GM21515 (cell line): ENCODE measurements around the gene SPEM2.

Source experiments
- ATAC-seq: cut with Tn5 transposase; IDR thresholded peaks from one replicate; pipeline ENCODE4 v1.9.1; 2021; ENCODE audit not compliant: unreplicated experiment

The SPEM2 gene

DNA sequence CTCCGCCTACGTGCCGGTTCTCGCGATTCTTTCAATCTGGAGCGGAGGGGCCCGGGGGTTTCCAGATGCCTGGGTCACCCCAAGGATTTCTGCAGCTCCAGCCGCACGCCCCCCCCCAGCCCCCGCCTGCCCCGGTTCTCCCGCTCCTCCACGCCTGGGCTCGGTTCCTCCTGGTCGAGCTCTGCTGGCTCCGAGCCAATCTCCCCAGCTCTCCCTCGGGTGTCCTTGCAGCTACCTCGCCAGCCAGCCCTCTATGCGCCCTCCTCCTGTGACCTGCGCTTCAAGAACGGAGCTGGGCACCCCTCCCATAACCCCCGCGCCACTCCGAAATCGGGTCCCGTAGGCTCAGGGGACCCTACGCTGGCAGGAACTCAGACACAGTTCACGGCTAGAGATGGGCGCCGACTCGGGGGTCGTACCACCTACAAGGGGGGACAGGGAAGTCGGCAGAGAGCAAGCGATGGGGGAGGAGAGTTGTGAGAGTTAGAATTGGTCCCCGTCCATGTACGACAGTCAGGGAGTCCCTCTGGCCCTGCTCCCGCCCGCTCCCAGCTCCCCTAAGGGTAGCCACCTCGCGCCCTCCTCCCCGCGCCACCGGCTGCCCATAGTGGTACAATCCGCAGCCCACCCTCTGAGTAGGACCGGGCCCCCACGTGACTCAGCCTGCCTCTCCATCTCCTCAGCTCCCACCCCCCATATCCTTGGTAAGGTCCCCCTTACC, 14.9 kb downstream of the SPEM2 start:
- ATAC-seq, result no peak

DNA sequence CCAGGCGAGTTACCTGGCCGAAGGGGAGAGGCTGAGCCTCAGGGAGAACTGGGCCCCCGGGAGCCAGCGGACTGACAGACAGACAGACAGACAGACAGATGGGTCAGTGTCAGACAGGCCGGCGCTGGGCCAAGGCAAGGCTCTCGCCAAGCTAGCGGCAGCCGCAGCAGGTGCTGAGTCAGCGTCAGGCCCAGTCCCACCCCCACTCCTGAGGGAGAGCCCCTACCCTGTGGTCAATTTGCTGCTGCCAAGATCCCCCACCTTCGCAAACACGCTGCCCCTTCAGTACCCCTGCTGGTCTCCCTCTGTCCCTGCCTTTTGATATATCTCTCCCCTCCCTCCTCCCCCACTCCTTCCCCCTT, 15.4 kb downstream of the SPEM2 start:
- no peak for ATAC-seq

DNA sequence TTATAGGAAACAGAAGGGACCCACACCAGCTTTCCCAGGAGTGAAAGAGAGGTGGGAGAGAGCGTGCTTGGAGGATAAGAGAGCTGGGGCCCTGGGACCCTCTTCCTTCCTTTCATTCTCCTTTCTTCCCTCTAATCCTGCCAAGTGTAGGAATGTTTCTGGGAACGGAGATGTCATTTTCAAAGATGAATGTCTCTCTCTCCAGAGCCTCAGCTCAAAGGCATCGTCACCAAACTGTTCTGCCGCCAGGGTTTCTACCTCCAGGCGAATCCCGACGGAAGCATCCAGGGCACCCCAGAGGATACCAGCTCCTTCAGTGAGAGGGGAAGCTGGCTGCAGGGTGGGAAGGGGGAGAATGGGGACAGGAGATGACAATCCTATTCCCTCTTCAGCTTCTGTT, 15.8 kb downstream of the SPEM2 start:
- no peak for ATAC-seq

DNA sequence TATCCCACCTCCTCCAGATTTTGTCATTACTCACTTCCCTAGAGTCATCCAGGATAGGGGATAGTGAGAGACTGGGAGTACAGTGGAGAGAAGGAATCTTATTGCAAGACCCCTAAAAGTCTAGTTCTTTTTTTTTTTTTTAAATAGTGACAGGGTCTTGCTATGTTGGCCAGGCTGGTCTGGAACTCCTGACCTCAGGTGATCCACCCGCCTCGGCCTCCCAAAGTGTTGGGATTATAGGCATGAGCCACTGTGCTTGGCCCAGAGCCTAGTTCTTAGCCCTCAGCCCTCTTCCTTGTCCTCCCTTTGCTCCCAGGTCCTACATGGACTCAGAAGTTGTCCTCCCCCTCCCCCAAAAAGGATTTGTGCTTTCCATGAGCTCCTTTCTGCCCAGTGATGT, 16.7 kb downstream of the SPEM2 start:
- ATAC-seq, result no peak

DNA sequence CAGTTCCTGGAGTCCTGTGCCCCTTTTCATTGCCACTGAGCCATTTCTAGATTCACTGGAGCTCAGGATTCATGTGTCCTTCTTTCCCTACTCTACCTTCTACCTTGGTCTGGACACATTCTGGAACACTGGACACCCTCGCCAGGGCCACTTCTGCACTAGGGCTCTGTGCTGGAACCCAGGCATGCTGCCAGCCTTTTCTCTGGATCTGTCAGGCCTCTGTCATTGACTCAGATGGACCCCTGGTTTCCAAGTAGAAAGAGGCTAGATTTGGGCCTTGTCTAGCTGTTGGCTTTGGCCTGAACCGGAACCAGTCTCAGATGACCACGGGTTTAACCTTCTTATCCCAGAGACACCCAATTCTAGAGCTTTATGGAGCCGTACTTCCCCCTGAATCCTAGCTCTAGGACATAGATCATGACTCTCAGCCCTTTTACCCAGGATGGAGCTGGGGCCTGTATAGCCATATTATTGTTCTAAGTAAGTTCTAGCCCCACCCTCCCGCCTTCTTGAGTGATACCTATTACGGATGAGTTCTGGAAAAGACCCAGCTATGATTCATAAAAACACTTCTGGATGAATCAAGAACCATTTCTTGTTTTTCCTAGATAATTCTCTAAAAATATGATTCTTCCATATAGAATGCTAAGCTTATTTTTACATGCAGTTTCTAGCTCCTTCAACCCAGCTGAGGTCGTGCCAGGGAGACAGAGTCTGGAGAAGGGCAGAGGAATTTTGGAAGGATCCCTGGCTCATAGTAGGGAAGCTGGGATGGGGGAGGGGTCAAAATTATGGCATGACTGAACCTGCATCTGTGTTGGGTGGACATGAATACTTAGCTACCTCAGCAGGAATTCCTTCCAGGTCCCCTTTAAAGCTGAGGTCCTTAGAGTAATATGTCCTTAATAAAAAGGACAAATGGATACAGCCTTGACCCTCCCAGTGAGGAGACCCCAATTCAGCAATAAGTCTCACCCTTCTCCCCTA, 18.4 kb downstream of the SPEM2 start:
- no peak for ATAC-seq

DNA sequence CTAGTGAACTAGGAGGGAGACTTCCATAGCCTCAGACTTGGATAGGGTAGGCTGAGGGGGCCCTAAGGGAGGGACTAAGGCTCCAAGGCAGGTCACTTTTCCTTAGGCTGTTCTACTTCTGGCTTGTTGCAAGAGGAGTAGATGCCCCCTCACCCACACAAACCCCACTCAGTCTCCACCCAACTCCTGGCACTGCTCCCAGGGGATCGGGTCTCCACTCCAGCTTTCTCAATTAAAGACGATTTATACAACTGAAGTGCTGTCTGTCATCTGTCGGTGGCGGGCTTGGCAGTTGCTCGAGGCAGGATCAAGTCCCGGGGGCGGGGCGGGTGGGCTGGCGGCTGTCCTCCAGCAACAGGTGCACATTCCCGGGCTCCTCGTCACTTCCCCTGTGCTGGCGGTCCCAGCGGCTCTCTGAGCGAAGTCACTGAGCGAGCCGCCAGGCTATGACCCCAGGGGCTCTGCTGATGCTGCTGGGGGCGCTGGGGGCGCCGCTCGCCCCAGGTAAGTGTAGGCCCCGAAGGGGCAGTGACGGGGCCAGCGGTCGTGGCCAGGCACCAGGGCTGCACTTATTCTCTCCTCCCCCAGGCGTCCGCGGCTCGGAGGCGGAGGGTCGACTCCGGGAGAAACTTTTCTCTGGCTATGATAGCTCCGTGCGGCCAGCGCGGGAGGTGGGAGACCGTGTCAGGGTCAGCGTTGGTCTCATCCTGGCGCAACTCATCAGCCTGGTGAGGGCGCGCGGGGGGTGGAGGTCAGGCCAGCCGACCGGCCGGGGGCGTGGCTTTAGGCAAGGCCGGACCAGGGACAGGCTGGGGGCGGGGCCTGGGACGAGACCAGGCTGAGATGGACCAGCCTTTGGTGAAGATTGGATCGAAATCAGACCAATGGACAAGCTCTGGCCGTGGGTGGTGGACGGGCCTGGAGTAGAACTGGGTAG, 19.5 kb downstream of the SPEM2 start, which contains the start of gene CHRNB1:
TSS of gene CHRNB1 (plus strand) at position 380 of the 937 bp plus-strand sequence. CDS start at position 447, 67 bp downstream.
- no peak for ATAC-seq

DNA sequence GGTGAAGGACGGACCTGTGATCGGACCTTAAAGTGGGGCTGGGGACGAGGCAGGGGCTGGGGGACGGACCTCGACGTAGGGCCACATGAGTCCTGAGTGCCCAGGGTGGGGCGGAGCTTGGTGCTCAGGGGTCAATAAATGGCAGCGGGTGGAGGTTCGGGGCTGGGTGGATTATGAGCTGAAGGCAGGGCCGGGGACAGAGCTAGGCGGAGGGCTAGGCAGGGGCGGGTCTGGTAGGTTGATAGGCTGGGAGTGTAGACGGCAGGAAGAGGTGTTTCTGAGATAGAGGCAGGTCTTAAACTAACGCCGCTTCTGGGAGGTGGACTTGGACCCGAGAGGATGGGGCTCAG, 20.2 kb downstream of the SPEM2 start:
- ATAC-seq, result no peak

DNA sequence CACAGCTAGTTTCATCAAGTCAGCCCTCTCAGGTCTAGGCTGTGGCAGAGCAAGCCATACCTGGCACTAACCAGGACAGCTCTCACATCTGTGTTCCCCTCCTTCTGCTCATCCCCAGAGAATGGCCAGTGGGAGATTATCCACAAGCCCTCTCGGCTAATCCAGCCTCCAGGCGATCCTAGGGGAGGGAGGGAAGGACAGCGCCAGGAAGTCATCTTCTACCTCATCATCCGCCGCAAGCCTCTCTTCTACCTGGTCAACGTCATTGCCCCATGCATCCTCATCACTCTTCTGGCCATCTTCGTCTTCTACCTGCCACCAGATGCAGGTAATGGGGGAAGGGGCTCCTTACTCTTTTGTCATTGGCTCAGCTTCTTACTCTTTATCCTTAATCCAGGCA, 23.0 kb downstream of the SPEM2 start:
- no peak for ATAC-seq

DNA sequence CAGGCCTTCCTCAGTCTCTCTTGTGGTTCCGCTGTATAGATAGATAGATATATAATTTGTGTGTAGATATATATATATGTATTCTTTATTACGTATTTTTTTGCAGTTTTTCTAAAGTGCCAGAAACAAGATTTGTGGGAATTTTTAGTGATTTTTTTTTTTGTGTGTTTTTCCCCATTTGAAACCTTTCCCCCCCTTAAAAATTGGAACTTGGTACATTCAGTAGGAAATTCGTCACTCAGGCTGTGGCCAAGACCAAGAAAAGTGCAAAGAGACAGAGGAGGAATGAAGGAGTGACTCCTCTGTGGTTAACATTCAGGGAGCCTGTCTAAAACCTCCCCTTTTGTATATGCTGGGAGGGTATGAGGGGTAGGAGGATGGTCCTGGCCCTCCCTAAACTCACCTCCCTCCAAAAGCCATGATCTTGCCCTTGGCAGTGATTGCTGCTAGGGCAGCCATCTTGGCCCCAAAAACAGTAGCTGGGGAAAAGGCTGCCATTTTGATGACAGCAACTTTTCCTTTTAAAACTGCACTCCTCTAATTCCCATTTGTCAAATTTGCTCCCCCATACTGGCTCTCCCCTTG, 34.6 kb downstream of the SPEM2 start:
- no peak for ATAC-seq

DNA sequence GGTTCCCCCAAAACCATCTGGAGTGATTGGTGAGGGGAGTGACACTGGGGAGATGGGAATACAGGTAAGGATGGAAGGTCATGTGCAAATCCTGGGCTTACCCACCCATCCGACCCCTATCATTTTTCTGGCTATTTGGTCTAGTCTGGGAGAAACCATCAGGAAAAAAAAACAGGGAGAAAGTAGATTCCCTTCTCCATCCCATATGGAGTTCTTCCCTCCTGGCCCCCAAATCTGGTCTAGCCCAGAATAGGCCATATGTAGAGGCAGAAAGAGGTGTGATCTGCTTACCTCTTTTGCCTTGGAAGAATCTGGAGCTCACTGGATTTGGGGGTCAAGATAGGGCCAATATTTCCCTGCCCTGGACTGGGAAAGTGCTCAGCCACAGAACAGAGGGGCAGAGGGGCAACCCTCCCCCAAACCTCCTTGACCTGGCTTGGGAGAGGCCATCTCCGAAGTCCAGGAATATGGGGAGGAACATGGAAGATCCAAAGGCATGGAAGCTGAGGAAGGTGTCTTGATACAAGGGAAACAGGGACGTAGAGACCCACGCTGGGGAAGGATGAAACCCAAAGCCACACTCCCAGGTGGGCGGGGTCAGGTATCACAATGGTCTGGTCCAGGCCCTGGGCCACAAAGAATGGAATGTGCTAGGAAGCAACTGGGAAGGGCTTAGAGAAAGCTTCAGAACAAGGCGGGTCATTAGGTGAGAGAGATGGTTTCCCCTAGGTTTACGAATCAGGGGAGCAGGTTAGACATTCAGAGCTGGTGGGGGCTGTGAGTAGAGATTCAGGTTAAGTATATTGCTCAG, 35.6 kb downstream of the SPEM2 start:
- no peak for ATAC-seq

DNA sequence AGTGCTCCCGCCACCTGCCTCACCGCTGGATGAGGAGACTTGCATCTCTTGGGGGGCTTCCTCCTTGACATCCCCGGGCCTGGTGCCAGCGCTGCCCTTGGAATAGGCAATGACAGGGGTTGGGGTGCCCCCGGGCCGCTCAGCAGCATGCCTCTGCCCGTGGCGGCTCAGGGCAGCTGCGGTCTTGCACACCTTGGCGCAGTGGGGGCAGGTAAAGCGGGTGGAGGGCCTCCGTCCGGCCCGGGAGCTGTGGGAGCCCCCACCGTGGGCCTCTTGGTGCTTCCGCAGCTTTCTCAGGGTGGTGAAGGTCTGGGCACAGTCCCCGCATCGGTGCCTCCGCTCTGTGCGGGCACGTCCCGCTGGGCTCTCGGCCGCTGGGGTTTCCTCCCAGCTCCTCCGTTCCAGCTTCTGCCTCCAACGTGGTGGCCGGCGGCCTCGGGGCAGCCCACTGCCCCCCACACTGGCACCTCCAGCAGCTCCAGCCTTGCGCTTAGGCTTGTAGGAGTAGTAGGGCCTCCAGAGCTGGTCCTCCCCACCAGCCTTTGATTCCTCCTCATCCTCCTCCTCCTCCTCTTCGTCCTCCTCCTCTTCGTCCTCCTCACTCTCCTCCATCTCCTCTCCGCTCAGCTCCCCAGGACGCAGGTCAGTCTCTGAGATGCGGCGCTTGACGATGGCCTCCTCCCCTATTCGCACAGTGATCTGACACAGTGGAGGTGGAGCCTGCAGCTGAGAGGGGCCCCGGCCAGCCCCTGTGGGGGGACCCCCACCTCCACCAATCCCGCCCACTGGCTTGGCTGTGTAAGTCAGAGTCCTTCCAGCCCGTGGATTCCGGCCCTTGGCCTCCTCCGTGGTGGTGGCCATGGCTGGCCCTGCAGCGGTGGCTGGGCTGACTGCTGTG, 37.3 kb downstream of the SPEM2 start:
- no peak for ATAC-seq

DNA sequence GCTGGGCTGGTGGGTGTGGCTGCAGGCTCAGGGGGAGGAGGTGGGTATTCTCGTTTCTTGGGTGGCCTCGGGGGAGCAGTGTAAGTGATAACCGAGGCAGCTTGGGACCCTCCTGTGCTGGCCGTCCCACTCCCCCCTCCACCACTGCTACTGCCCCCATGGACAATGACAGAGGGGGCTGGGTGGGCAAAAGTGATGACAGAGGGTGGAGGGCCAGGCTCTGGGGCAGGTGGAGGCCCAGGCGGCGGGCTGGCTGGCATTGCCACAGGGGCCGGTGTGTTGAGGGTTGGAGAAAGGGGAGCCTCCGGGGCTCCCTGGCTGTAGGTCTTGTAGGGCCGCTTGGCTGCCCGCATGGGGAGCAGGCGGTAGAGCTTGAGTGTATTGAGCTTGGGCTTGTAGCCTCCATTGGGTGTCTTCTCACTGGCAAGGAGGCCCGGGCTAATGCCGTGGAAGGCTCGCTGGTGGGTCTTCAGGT, 38.0 kb downstream of the SPEM2 start:
- ATAC-seq, result no peak

DNA sequence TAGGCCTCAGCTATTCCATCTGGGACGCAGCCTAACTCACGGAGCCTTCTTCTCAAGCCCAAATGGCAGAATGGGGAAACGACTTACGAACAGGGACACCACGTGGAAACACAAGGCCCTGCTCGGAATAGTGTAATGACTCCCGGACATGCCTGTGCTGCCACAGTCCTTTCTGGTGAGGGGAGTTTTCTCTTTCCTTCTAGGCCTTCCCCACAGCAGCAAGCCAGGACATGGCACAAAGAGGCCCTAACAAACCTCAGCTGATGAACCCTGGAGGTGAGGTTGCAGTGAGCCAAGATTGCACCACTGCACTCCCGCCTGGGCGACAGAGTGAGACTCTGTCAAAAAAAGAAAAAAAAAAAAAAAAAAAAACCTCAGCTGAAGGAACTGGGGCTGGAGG, 38.7 kb downstream of the SPEM2 start:
- ATAC-seq, result no peak

DNA sequence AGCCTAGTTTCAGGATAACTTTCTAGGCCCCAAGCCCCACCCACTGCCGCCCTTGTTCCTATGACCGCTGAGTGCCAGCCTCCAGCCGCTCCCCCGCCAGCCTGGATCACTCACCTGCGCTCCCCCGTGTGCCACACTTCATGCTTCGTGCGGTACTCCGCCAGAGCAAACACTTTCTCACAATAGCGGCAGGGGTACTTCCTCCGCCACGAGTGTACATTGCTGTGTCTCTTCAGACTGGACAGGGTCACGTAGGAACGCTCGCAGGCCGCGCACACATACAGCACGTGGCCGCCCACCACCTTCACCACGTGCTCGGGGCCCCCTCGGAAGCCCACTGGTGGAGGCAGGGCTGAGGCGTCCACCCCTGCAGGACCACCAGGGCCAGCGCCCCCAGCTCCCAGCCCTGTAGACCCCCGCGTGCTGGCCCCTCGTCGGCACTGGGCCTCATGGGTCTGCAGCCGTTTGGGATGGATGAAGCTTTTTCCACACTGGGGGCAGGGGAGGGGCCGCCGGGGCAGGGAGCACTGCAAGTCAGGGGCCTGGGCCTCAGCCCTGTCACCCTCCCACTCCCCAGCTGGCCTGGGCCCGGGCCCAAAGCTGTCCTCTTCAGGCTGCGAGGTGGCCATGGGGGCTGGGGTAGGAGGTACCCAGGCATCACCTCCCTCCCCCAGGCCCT, 40.3 kb downstream of the SPEM2 start:
- ATAC-seq, result no peak

DNA sequence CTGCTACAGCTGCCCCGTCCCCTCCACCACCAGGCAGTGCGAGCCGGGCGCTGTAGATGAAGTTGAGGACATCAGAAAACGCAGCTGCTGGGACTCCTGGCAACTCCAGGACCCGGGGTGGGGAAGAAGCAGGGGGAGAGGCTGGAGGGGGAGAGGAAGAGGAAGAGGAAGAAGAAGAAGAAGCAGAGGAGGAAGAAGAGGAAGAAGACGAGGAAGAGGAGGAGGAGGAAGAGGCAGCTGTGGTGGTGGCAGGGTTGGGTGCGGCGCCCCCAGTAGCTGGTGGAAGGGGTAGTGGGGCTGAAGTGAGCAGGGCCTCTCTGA, 40.9 kb downstream of the SPEM2 start:
- no peak for ATAC-seq

DNA sequence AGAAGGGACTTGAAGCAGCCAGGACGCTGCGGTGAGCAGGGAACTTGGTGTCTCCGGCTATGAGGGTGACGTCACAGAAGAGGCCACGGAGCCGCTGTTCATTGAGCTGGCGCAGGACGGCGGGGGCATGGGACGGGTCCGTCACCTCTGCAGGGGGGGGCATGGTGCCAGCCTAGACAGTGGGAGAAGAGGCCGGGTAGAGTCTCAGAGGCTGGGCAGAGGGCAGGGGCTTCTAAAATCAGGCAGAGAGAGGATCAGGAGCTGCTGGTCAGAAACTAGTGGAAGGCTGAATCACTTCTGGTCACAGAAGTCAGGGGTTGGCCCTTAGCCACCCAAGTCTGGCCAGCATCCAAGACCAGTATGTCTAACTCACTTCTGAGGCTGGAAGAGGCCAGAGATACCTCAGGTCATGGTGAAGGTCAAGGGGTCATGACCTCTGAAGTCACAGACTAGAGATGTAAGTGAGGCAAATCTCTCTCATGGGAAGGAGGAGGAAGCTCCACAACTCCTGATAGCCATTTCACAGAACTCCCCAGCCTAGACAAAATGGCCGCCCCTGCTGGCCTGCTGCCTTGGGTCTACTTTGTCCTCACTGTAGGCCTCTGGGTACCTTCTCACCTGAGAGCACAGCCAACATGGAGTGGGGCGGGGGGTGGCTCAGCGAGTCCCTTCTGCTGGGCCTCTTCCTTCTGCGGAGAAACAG, 41.4 kb downstream of the SPEM2 start:
- no peak for ATAC-seq

DNA sequence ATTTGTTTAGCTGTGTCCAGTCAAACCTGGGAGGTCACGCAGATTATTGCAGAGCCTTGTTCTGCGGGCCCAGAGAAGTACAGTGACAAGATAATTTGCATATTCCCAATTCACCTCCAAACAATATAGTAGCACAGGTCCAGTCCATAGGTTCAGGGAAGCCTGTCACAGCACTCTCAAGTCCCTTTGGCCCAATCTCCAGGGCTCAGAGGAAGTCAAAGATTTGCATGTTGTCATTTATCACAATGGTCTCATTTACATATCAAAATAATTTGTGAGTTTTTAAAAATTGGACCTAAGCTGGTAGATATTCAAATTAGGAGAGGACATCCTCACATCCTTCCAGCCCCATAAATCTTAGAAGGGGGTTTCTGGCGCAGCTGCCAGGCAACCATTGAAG, 42.1 kb downstream of the SPEM2 start:
- no peak for ATAC-seq

DNA sequence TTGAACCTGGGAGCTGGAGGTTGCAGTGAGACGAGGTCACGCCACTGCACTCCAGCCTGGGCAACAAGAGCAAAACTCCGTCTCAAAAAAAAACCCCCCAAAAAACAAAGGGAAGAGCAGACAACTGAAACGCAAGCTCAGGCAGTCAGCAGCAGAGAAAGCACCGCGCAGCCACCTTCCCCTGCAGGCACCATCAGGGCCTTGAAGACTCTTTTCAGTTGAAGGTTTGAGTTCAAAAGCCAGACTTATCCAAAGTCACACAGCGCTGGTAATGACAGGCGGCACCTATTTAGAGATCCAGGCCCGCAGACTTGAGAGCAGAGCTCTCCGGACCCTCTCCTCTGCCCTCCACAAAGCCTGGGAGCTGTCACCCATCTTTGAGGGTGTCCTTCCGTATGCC, 42.9 kb downstream of the SPEM2 start:
- ATAC-seq, result no peak
